HEK293 (cell line): ENCODE results near the gene GPR37.

Experiments
- CTCF ChIA-PET: fragments of 350-600 bp; formaldehyde crosslinking; extraction: SDS; loops from one replicate; lab custom pipeline; 2021; ENCODE audit warnings: antibody characterized with exemption; lab: Yijun Ruan, JAX
- POLR2A ChIA-PET: fragments of 300-600 bp; formaldehyde crosslinking; extraction: SDS; loops from one replicate; lab custom pipeline; 2020; ENCODE audit warnings: antibody characterized with exemption, inconsistent platforms; lab: Yijun Ruan, JAX
- H3K27ac ChIP-seq: fragments of 200-500 bp; sonication (Bioruptor generic); 2 replicates; pipeline ENCODE4 v1.5.1; 2014; ENCODE audit warnings: low read depth, low read length, control low read depth, inconsistent platforms; ENCODE audit errors: extremely low read depth
- H3K36me3 ChIP-seq, 2 experiments: fragments of 200-500 bp in 1 of 2; sonication (Bioruptor generic) in 1 of 2; 1 replicate in 1 of 2; 2 replicates in 1 of 2; pipeline ENCODE4 v1.5.1; 2014 to 2017; ENCODE audit warnings: inconsistent platforms in 2 of 2, low read length in 2 of 2; ENCODE audit not compliant: control insufficient read depth in 2 of 2, insufficient read depth in 1 of 2
- H3K4me1 ChIP-seq: fragments of 200-500 bp; sonication (Bioruptor generic); 2 replicates; pipeline ENCODE4 v1.5.1; 2014; ENCODE audit warnings: mild to moderate bottlenecking, low read length, inconsistent platforms; ENCODE audit not compliant: control insufficient read depth, insufficient read depth
- H3K4me3 ChIP-seq: 2 replicates; pipeline ENCODE4 v1.5.1; 2011; ENCODE audit warnings: low read depth, mild to moderate bottlenecking, control low read depth, low read length, moderate library complexity
- H3K9me3 ChIP-seq: fragments of 200-500 bp; sonication (Bioruptor generic); 2 replicates; pipeline ENCODE4 v1.5.1; 2014; ENCODE audit warnings: low read depth, low read length, inconsistent platforms; ENCODE audit not compliant: control insufficient read depth, insufficient read depth
- BCL11A ChIP-seq: fragments of 450-650 bp; formaldehyde crosslinking; IDR thresholded peaks from 2 replicates; pipeline ENCODE4 v1.5.1; 2016; ENCODE audit warnings: low read depth, missing biosample characterization, missing genetic modification characterization
- CTCF ChIP-seq: fragments of 450-650 bp; formaldehyde crosslinking; IDR thresholded peaks from 2 replicates; pipeline ENCODE4 v1.5.1; 2016; ENCODE audit warnings: missing biosample characterization, missing genetic modification characterization
- EGR2 ChIP-seq: fragments of 450-650 bp; formaldehyde crosslinking; IDR thresholded peaks from 2 replicates; pipeline ENCODE4 v1.5.1; 2016; ENCODE audit warnings: low read depth, missing biosample characterization, missing genetic modification characterization
- GLI4 ChIP-seq: fragments of 450-650 bp; formaldehyde crosslinking; IDR thresholded peaks from 2 replicates; pipeline ENCODE4 v1.5.1; 2016; ENCODE audit warnings: missing biosample characterization, missing genetic modification characterization
- TRIM28 ChIP-seq: IDR thresholded peaks from 2 replicates; pipeline ENCODE4 v1.6.1; 2011; ENCODE audit warnings: low read length, control low read depth, borderline replicate concordance
- WT1 ChIP-seq: fragments of 450-650 bp; formaldehyde crosslinking; IDR thresholded peaks from 2 replicates; pipeline ENCODE4 v1.5.1; 2016; ENCODE audit warnings: missing biosample characterization, missing genetic modification characterization
- ZBTB49 ChIP-seq: fragments of 450-650 bp; formaldehyde crosslinking; IDR thresholded peaks from 2 replicates; pipeline ENCODE4 v1.5.1; 2016; ENCODE audit warnings: missing biosample characterization, missing genetic modification characterization, low read depth
- ZFHX2 ChIP-seq: fragments of 450-650 bp; formaldehyde crosslinking; conservative IDR thresholded peaks from 2 replicates; pipeline ENCODE4 v1.5.1; 2016; ENCODE audit warnings: missing biosample characterization, missing genetic modification characterization
- ZNF114 ChIP-seq: fragments of 450-650 bp; formaldehyde crosslinking; IDR thresholded peaks from 2 replicates; pipeline ENCODE4 v1.5.0; 2017; ENCODE audit warnings: missing biosample characterization, missing genetic modification characterization
- ZNF169 ChIP-seq: fragments of 450-650 bp; formaldehyde crosslinking; IDR thresholded peaks from 2 replicates; pipeline ENCODE4 v1.5.1; 2016; ENCODE audit warnings: missing biosample characterization, missing genetic modification characterization
- ZNF221 ChIP-seq: fragments of 450-650 bp; formaldehyde crosslinking; IDR thresholded peaks from 2 replicates; pipeline ENCODE4 v1.5.1; 2017; ENCODE audit warnings: missing biosample characterization, missing genetic modification characterization, borderline replicate concordance
- ZNF266 ChIP-seq: fragments of 450-650 bp; formaldehyde crosslinking; IDR thresholded peaks from 2 replicates; pipeline ENCODE4 v1.5.1; 2016; ENCODE audit warnings: missing biosample characterization, missing genetic modification characterization, low read depth
- ZNF280C ChIP-seq: fragments of 450-650 bp; formaldehyde crosslinking; IDR thresholded peaks from 2 replicates; pipeline ENCODE4 v1.5.1; 2016; ENCODE audit warnings: missing biosample characterization, missing genetic modification characterization
- ZNF302 ChIP-seq: fragments of 450-650 bp; formaldehyde crosslinking; IDR thresholded peaks from 2 replicates; pipeline ENCODE4 v1.5.1; 2016; ENCODE audit warnings: missing biosample characterization, missing genetic modification characterization, low read depth
- ZNF354C ChIP-seq: fragments of 450-650 bp; formaldehyde crosslinking; IDR thresholded peaks from 2 replicates; pipeline ENCODE4 v1.5.1; 2016; ENCODE audit warnings: missing biosample characterization, missing genetic modification characterization, low read depth, borderline replicate concordance
- ZNF433 ChIP-seq: fragments of 450-650 bp; formaldehyde crosslinking; IDR thresholded peaks from 2 replicates; pipeline ENCODE4 v1.5.1; 2016; ENCODE audit warnings: missing biosample characterization, missing genetic modification characterization, low read depth
- ZNF548 ChIP-seq: fragments of 450-650 bp; formaldehyde crosslinking; IDR thresholded peaks from 2 replicates; pipeline ENCODE4 v1.5.1; 2016; ENCODE audit warnings: missing biosample characterization, missing genetic modification characterization
- ZNF549 ChIP-seq: fragments of 450-650 bp; IDR thresholded peaks from 2 replicates; pipeline ENCODE4 v1.5.1; 2018; ENCODE audit warnings: missing biosample characterization, missing genetic modification characterization, mild to moderate bottlenecking, inconsistent platforms, moderate library complexity
- ZNF561 ChIP-seq: fragments of 450-650 bp; IDR thresholded peaks from 2 replicates; pipeline ENCODE4 v1.5.1; 2018; ENCODE audit warnings: missing biosample characterization, missing genetic modification characterization, borderline replicate concordance
- ZNF580 ChIP-seq: fragments of 450-650 bp; formaldehyde crosslinking; IDR thresholded peaks from 2 replicates; pipeline ENCODE4 v1.5.1; 2016; ENCODE audit warnings: missing biosample characterization, missing genetic modification characterization
- ZNF585B ChIP-seq: fragments of 450-650 bp; formaldehyde crosslinking; IDR thresholded peaks from 2 replicates; pipeline ENCODE4 v1.5.1; 2016; ENCODE audit warnings: missing biosample characterization, missing genetic modification characterization
- ZNF610 ChIP-seq: fragments of 450-650 bp; formaldehyde crosslinking; IDR thresholded peaks from 2 replicates; pipeline ENCODE4 v1.5.1; 2016; ENCODE audit warnings: missing biosample characterization, missing genetic modification characterization, borderline replicate concordance
- ZNF623 ChIP-seq: fragments of 450-650 bp; formaldehyde crosslinking; IDR thresholded peaks from 2 replicates; pipeline ENCODE4 v1.5.1; 2016; ENCODE audit warnings: missing biosample characterization, missing genetic modification characterization
- ZNF624 ChIP-seq: fragments of 450-650 bp; formaldehyde crosslinking; IDR thresholded peaks from 2 replicates; pipeline ENCODE4 v1.5.1; 2017; ENCODE audit warnings: missing biosample characterization, missing genetic modification characterization
- ZNF626 ChIP-seq: fragments of 450-650 bp; sonication (Bioruptor Pico); formaldehyde crosslinking; IDR thresholded peaks from 2 replicates; pipeline ENCODE4 v1.5.1; 2018; ENCODE audit warnings: missing biosample characterization, missing genetic modification characterization, inconsistent platforms
- ZSCAN18 ChIP-seq: fragments of 450-650 bp; formaldehyde crosslinking; IDR thresholded peaks from 2 replicates; pipeline ENCODE4 v1.5.1; 2016; ENCODE audit warnings: missing biosample characterization, missing genetic modification characterization

Gene GPR37

GRCh38 chr7:124799448-124799847 lies 33.9 kb upstream of the GPR37 start:
- Histone ChIP-seq H3K27ac (no peak overlapping the region), H3K36me3 (no peaks in the 10 kb centered on the region)
- ChIA-PET CTCF (interaction anchor here (0.5 to 0.6 kb wide), 2 partner anchors 33 to 783 kb away, joined by 3 read pairs; no protein-coding TSS in a partner anchor), POLR2A (no interaction called here)
- no peak for TF ChIP-seq ZNF221
- no peak for TF ChIP-seq ZNF548 (tag by site-specific recombination)
- no peak for TF ChIP-seq ZNF114
- TF ChIP-seq CTCF (tag by site-specific recombination): no peak
- TF ChIP-seq ZNF610 (tag by site-specific recombination): no peak
- no peak for TF ChIP-seq ZBTB49
- TF ChIP-seq TRIM28: no peak
- TF ChIP-seq EGR2: no peak
- TF ChIP-seq, all 188 proteins: peak for 0
- H3K4me1 ChIP-seq: no peaks in the 10 kb centered on the region
- H3K9me3 ChIP-seq: no peaks in the 10 kb centered on the region
- no peak overlapping the region for H3K4me3 ChIP-seq

GRCh38 chr7:124796771-124797170 lies 31.2 kb upstream of the GPR37 start:
- ChIA-PET POLR2A (no interaction called here), CTCF (interaction anchor here (1.6 to 1.8 kb wide), 2 partner anchors 11 to 642 kb away, joined by 3 to 6 read pairs; no protein-coding TSS in a partner anchor)
- Histone ChIP-seq H3K27ac (no peak overlapping the region), H3K4me3 (no peak overlapping the region)
- TF ChIP-seq ZFHX2 (tag by site-specific recombination) (no peak), ZNF433 (tag by site-specific recombination) (no peak), ZSCAN18 (tag by site-specific recombination) (no peak), ZNF624 (tag by site-specific recombination) (no peak), ZNF561 (tag by site-specific recombination) (no peak), ZNF266 (no peak), ZNF302 (tag by site-specific recombination) (no peak), ZNF580 (no peak), WT1 (tag by site-specific recombination) (no peak), ZNF354C (tag by site-specific recombination) (no peak), ZNF626 (tag by site-specific recombination) (no peak), ZNF623 (tag by site-specific recombination) (no peak), ZNF549 (tag by site-specific recombination) (no peak), ZNF169 (no peak), BCL11A (tag by site-specific recombination) (no peak), ZNF280C (no peak), GLI4 (tag by site-specific recombination) (no peak), ZNF585B (no peak)
- TF ChIP-seq, all 188 proteins: peak for 0
- no peaks in the 10 kb centered on the region for H3K4me1 ChIP-seq
- H3K9me3 ChIP-seq: no peaks in the 10 kb centered on the region
- H3K36me3 ChIP-seq: no peaks in the 10 kb centered on the region
